Heart right ventricle (tissue), 16 donors: ENCODE data around the gene DTNBP1. TPM values are rescaled to one million over a fixed set of nuclear protein-coding genes. Genes with fewer than 3 reads are reported as not detected.

Experiments
- ATAC-seq, 8 donors: fragments of 200-7000 bp; cut with Tn5 transposase; one replicate each; pipeline ENCODE4 v1.9.1; 2020; ENCODE audit warnings: mild to moderate bottlenecking in 8 of 8, moderate library complexity in 8 of 8, moderate number of reproducible peaks in 1 of 8
- DNase-seq, 2 donors: peaks; one replicate each; pipeline ENCODE4 v3.0.0-alpha.2; 2020
- H3K27ac ChIP-seq, 10 donors: fragments of 200-600 bp; sonication (generic) in 2 of 10; one replicate each; pipeline versions ENCODE4 v1.5.0 to v1.8.0; 2020 to 2022; ENCODE audit warnings: mild to moderate bottlenecking in 3 of 10
- H3K27me3 ChIP-seq, 7 donors: fragments of 200-600 bp; one replicate each; pipeline ENCODE4 v1.8.0; 2021 to 2022; ENCODE audit warnings: mild to moderate bottlenecking in 2 of 7
- H3K36me3 ChIP-seq, 9 donors: fragments of 200-600 bp; sonication (generic) in 1 of 9; one replicate each; pipeline versions ENCODE4 v1.5.0 to v1.8.0; 2020 to 2022; ENCODE audit warnings: mild to moderate bottlenecking in 2 of 9
- H3K4me1 ChIP-seq, 9 donors: fragments of 200-600 bp; sonication (generic) in 1 of 9; one replicate each; pipeline versions ENCODE4 v1.5.0 to v1.8.0; 2020 to 2022; ENCODE audit warnings: mild to moderate bottlenecking in 4 of 9
- H3K4me3 ChIP-seq, 10 donors: fragments of 200-600 bp; sonication (generic) in 2 of 10; one replicate each; pipeline versions ENCODE4 v1.5.0 to v1.8.0; 2020 to 2022; ENCODE audit warnings: mild to moderate bottlenecking in 7 of 10, moderate library complexity in 2 of 10
- H3K9me3 ChIP-seq, 11 donors: fragments of 200-600 bp in 10 of 11; sonication (generic) in 2 of 11; one replicate each; pipeline versions ENCODE4 v1.5.0 to v1.8.0; 2013 to 2022; ENCODE audit warnings: mild to moderate bottlenecking in 2 of 11, control low read depth in 1 of 11, moderate library complexity in 1 of 11
- WGBS, 2 donors: extraction: QIAGEN DNeasy Blood & Tissue Kit; methylation state at CpG; one replicate each; pipeline ENCODE4 v1.1.7; 2013; ENCODE audit warnings: inconsistent platforms in 1 of 2; 5-methylcytosine and 5-hydroxymethylcytosine counted together
- intact Hi-C, 10 donors: fragments of 100-400 bp; cut with DNase I; formaldehyde crosslinking; loops; one replicate each; pipeline versions ENCODE4 v1.11.1 to v1.14.2; 2022
- polyA plus RNA-seq, 2 donors: library from polyadenylated mRNA; stranded (reverse); fragments of 200-250 nt; gene quantifications; one replicate each; pipeline ENCODE4 v1.2.3, GENCODE V29; 2013
- total RNA-seq, 10 donors: library from RNA; stranded (reverse); fragmentation: NEBNext Ultra II Directional in 3 of 10; extraction: Animal tissue kit (Norgen Biotek cat#: 25700) in 3 of 10; gene quantifications; one replicate each; pipeline versions ENCODE4 v1.2.1 to v1.2.4, GENCODE V29; 2021 to 2023
- TF ChIP-seq, protein P1 (sequence below), 9 donors: fragments of 200-600 bp; sonication (generic) in 2 of 9; IDR thresholded peaks; one replicate each; pipeline versions ENCODE4 v1.5.0 to v1.8.0; 2021 to 2022; ENCODE audit warnings: antibody characterized with exemption in 9 of 9, mild to moderate bottlenecking in 5 of 9, moderate library complexity in 1 of 9
- donor health status: Arrhythmogenic right ventricular cardiomyopathy.
- donor health status: ischemic (EF 13 %, LVEDD 7.1; RV severe dilation, severe dysfunction).
- donor health status: healthy with polysubstance abuse.
- donor health status: DM: no; HTN: yes; CAD: no.
- donor health status: DM: no; HTN: no; CAD: no.
- donor health status: ischemic (EF 25% LVEDD 6.9; RV normal size, moderate dysfunction).
- donor health status: ischemic (EF 25% LVEDD 5.7; RV mildly dilated, moderate dysfunction).
- donor health status: healthy.
- donor health status: DM: yes; HTN: yes; CAD: no.
- donor health status: Ischemic cardiomyopathy.
- donor health status: ischemic (EF 35%, LVEDD 5.7; RV mildly dilated, moderate dysfunction).
- donor health status: nonischemic (EF 11% LVEDD 7.7; RV severe dilation, severe dysfunction).
- donor health status: DM: yes; HTN: yes; CAD: no.
- donor health status: PGD.
- donor health status: ischemic (EF 29% LVEDD 5.4; RV normal size, mild dysfunction).
- donor health status: nonischemic (EF 23%, LVEDD 6.1; RV moderate dilation, normal function).

DTNBP1 gene
- total and polyA plus RNA-seq, 12 donors, result 5.0 to 27.5 (median 18.4) TPM

DNA sequence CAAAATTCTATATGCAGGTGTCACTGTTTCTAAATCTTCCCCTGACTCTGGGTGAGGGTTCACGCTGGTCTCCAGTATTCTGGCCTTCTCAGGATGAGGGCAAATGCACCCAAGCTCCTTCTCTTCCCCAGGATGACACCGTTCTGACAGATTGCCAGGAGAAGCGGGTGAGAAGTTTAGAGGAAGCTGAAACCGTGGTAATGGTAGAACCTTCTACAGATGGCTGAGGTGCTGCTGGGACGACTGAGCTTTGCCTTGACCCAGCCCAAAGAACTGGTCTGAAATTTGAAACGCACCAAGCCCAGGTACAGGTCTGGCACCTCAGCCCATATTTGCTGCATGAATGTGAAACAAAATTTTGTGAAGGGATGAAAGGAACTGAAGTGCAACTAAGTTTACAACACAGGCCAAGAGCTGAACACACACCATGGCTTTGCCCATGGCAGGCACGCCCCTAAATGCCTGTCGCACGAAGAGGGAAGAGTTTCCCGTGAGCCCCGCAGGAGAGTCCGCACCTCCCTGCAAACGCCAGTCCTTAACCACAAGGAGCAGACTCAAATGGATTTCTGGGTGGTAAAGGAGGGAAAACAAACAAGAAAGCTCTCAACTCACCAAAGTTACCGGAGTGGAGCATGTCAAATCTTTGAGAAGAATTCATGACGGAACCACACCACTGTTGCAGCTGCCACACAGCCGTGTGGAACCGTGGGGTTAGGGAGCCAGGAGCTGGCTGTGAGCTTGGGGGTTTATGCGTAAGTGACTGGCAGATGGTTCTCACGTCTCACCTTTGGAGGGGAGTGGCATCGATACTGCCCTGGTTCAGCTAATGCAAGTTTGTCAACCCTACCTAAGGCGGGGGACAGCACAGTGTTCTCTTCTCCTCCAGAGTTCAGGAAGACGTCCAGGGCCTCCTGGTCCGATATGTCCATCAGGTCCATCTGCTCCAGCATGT lies 138.9 kb downstream of the DTNBP1 start:
- TF ChIP-seq, protein P1, sequence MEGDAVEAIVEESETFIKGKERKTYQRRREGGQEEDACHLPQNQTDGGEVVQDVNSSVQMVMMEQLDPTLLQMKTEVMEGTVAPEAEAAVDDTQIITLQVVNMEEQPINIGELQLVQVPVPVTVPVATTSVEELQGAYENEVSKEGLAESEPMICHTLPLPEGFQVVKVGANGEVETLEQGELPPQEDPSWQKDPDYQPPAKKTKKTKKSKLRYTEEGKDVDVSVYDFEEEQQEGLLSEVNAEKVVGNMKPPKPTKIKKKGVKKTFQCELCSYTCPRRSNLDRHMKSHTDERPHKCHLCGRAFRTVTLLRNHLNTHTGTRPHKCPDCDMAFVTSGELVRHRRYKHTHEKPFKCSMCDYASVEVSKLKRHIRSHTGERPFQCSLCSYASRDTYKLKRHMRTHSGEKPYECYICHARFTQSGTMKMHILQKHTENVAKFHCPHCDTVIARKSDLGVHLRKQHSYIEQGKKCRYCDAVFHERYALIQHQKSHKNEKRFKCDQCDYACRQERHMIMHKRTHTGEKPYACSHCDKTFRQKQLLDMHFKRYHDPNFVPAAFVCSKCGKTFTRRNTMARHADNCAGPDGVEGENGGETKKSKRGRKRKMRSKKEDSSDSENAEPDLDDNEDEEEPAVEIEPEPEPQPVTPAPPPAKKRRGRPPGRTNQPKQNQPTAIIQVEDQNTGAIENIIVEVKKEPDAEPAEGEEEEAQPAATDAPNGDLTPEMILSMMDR (IDR thresholded peaks at IDR 0.05), result no peak
- Histone ChIP-seq H3K4me3 (no peak overlapping the region), H3K9me3 (peaks cover 0 to 9% (median 0%) of the 10 kb centered on the region in 11 donors), H3K36me3 (peaks cover 0 to 78% (median 24%) of the 10 kb centered on the region in 9 donors), H3K27me3 (no peaks in the 10 kb centered on the region), H3K4me1 (peaks cover 0 to 25% (median 0%) of the 10 kb centered on the region in 9 donors), H3K27ac (peak overlapping the region in 1 of 10 donors; percentile 71)
- no peak for DNase-seq
- peak in 1 of 8 donors; percentile 36 for ATAC-seq
- WGBS, 2 donors, result 96 to 97% methylated on average over 23 of the region's 23 CpGs
- intact Hi-C loops, result no loop called here

DNA sequence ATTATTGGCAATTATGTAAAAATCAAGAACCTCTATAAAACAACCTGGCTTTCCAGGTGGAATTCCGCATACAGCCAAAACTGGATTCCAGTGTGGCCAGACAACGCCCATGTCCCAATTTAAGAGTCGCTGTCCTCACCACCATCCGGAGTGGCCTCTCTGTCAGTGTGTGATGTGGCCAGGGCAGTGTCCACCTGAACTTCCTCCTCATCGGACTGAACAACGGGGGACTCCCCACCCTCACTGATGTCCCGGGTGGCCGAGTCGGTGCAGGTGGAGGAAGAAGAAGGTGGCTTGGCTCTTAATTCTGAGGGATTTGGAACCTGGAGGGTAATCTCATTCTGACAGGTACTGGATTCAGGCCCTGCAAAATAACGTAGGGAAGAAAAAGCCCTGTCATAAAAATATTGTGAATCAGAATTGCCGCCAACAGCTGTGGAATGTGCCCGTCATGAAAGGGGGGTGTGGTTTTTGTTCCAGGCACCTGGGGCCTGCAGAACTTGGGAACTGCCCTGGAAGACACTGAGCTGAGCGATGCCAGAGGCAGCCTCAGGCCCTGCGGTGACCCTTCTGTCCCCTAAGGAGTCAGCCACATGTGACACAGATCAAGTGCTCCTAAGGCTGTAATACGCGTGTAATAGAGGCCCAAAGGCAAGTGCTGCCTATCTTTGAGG lies 139.8 kb downstream of the DTNBP1 start:
- no peak for DNase-seq
- Histone ChIP-seq H3K9me3 (peaks cover 0 to 6% (median 0%) of the 10 kb centered on the region in 11 donors), H3K4me3 (no peak overlapping the region), H3K27ac (peak overlapping the region in 3 of 10 donors; percentile 5 to 71 (median 15)), H3K4me1 (peaks cover 0 to 25% (median 0%) of the 10 kb centered on the region in 9 donors), H3K36me3 (peaks cover 0 to 78% (median 34%) of the 10 kb centered on the region in 9 donors), H3K27me3 (no peaks in the 10 kb centered on the region)
- WGBS, 2 donors, result 78 to 84% methylated on average over 16 of the region's 16 CpGs
- TF ChIP-seq, protein P1 (IDR thresholded peaks at IDR 0.05), result no peak
- intact Hi-C loops, result no loop called here
- peak in 6 of 8 donors; percentile 21 to 66 (median 46) for ATAC-seq

DNA sequence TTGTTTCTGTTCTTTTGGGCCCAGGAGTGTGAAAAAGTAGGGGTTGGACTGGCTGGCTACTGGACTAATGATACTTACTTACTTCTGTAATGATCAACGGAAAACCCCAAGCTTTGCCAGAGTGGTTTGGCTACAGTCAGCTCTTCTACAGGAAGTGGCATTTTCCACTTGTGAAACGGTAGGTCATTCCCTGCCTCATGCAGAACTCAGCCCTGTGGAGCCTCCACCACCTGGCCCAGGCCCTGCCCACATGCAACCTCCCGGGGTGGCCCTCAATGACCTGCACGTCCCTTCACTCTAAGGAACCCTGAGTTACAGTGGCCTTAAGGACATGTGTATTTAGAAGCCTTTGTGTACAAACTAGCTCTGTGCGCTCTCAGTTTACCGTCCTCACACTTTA lies 140.4 kb downstream of the DTNBP1 start:
- TF ChIP-seq, protein P1 (IDR thresholded peaks at IDR 0.05), result no peak
- Histone ChIP-seq H3K27ac (peak overlapping the region in 3 of 10 donors; percentile 5 to 71 (median 22)), H3K4me1 (peaks cover 0 to 25% (median 0%) of the 10 kb centered on the region in 9 donors), H3K9me3 (peaks cover 0 to under 1% (median 0%) of the 10 kb centered on the region in 11 donors), H3K27me3 (no peaks in the 10 kb centered on the region), H3K36me3 (peaks cover 0 to 81% (median 35%) of the 10 kb centered on the region in 9 donors), H3K4me3 (no peak overlapping the region)
- ATAC-seq, result peak in 5 of 8 donors; percentile 19 to 39 (median 32)
- no peak for DNase-seq
- WGBS, 2 donors, result 77 to 81% methylated on average over 6 of the region's 6 CpGs
- intact Hi-C loops, result no loop called here

DNA sequence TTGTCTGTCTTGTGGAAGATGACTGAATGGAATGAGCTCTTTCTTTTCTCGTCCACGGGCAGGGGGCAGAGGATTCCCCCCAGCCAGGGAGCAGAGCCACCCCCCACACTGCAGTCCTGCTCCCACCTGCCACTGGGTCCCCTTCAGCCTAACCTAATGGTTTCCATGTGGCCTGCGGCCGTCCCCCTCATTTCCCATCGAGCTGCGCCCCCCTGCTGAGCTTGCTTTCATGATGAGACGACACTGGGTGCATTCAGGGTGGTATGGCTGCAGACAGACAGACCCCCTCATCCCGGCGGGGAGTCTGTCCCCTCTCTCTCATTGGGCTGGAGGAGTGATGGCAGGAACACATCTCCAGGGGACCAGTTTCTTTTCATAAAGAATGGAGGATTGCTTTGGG lies 140.8 kb downstream of the DTNBP1 start:
- ATAC-seq (no peak), DNase-seq (no peak)
- Histone ChIP-seq H3K27ac (peak overlapping the region in 2 of 10 donors; percentile 22 to 71), H3K4me3 (no peak overlapping the region), H3K27me3 (no peaks in the 10 kb centered on the region), H3K9me3 (no peaks in the 10 kb centered on the region), H3K36me3 (peaks cover 0 to 85% (median 35%) of the 10 kb centered on the region in 9 donors), H3K4me1 (peaks cover 0 to 25% (median 0%) of the 10 kb centered on the region in 9 donors)
- TF ChIP-seq, protein P1 (IDR thresholded peaks at IDR 0.05), result no peak
- WGBS, 2 donors, result 95% methylated on average over 9 of the region's 9 CpGs
- intact Hi-C loops, result no loop called here
